ENCODE results near the gene ITPA. TPM values are rescaled to one million over a fixed set of nuclear protein-coding genes. Genes with fewer than 3 reads are reported as not detected.

The ITPA gene
- total RNA-seq, 1 donor from 2014 or later = 62.3 TPM

GRCh38 chr20:3270051-3270450 is 60.8 kb downstream of the ITPA start:
- H3K27ac Mint-ChIP-seq = no peak overlapping the region
- H3K27me3 Mint-ChIP-seq = no peaks in the 10 kb centered on the region
- no peaks in the 10 kb centered on the region for H3K9me3 Mint-ChIP-seq (ENCODE audit: low read depth)
- TF ChIP-seq, protein P1, sequence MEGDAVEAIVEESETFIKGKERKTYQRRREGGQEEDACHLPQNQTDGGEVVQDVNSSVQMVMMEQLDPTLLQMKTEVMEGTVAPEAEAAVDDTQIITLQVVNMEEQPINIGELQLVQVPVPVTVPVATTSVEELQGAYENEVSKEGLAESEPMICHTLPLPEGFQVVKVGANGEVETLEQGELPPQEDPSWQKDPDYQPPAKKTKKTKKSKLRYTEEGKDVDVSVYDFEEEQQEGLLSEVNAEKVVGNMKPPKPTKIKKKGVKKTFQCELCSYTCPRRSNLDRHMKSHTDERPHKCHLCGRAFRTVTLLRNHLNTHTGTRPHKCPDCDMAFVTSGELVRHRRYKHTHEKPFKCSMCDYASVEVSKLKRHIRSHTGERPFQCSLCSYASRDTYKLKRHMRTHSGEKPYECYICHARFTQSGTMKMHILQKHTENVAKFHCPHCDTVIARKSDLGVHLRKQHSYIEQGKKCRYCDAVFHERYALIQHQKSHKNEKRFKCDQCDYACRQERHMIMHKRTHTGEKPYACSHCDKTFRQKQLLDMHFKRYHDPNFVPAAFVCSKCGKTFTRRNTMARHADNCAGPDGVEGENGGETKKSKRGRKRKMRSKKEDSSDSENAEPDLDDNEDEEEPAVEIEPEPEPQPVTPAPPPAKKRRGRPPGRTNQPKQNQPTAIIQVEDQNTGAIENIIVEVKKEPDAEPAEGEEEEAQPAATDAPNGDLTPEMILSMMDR (IDR thresholded peaks at IDR 0.05; ENCODE audit: unreplicated experiment) = no peak
- no peak overlapping the region for H3K4me3 Mint-ChIP-seq (ENCODE audit: low read depth)
- peaks cover 24% of the 10 kb centered on the region for H3K36me3 Mint-ChIP-seq (ENCODE audit: insufficient read depth)
- no peak for DNase-seq (ENCODE audit: low spot score, unreplicated experiment)
- H3K4me1 Mint-ChIP-seq (ENCODE audit: low read depth) = no peaks in the 10 kb centered on the region

- DNase-seq (ENCODE audit: low spot score, unreplicated experiment) = no peak
- H3K36me3 Mint-ChIP-seq (ENCODE audit: insufficient read depth) = peaks cover 26% of the 10 kb centered on the region
- H3K27ac Mint-ChIP-seq = peak overlapping the region; percentile 33
- no peaks in the 10 kb centered on the region for H3K4me1 Mint-ChIP-seq (ENCODE audit: low read depth)
- no peaks in the 10 kb centered on the region for H3K27me3 Mint-ChIP-seq
- no peaks in the 10 kb centered on the region for H3K9me3 Mint-ChIP-seq (ENCODE audit: low read depth)
- TF ChIP-seq, protein P1 (IDR thresholded peaks at IDR 0.05; ENCODE audit: unreplicated experiment) = no peak
- no peak overlapping the region for H3K4me3 Mint-ChIP-seq (ENCODE audit: low read depth)
These were observed 64.1 kb downstream of the ITPA start for GRCh38 chr20:3273371-3273770.

Other genes starting within 250 kb of the ITPA start
- 2.7 TPM in 2 replicates for gene GNRH2, start 165.9 kb upstream of the ITPA start, total RNA-seq
- 74.3 and 75.1 TPM in 2 replicates for gene MRPS26, start 163.4 kb upstream of the ITPA start, total RNA-seq
- not detected in 2 replicates for gene OXT, start 137.9 kb upstream of the ITPA start, total RNA-seq
- not detected in 2 replicates for gene AVP, start 124.8 kb upstream of the ITPA start, total RNA-seq
- 14.2 and 16.1 TPM in 2 replicates for gene FASTKD5, start 49.6 kb upstream of the ITPA start, total RNA-seq
- 8.3 and 9.2 TPM in 2 replicates for gene UBOX5, start 49.6 kb upstream of the ITPA start, total RNA-seq
- 47.8 and 48.7 TPM in 2 replicates for gene LZTS3, start 35.9 kb upstream of the ITPA start, total RNA-seq
- gene DDRGK1, start 4.8 kb upstream of the ITPA start, total RNA-seq = 73.0 and 78.0 TPM in 2 replicates
- gene SLC4A11, start 29.7 kb downstream of the ITPA start, total RNA-seq = 1.9 and 2.0 TPM in 2 replicates
- gene DNAAF9, start 198.2 kb downstream of the ITPA start, total RNA-seq = 29.5 and 29.9 TPM in 2 replicates

Measured in progenitor cell of endocrine pancreas (in vitro differentiated cells).